Measurements from ENCODE around the gene CTNNBIP1. TPM values are rescaled to one million over a fixed set of nuclear protein-coding genes. Genes with fewer than 3 reads are reported as not detected.

The CTNNBIP1 gene
- total RNA-seq, 1 experiment from 2014 or later, result 17.1 TPM

- DNase-seq, result no peak
- no peaks in the 10 kb centered on the region for H3K36me3 ChIP-seq (ENCODE audit: control insufficient read depth, insufficient read depth, low read length)
- Mint-ChIP-seq H3K4me3 (ENCODE audit: unreplicated experiment) (no peak overlapping the region), H3K27ac (ENCODE audit: unreplicated experiment) (no peak overlapping the region), H3K4me1 (ENCODE audit: low read depth, unreplicated experiment) (no peaks in the 10 kb centered on the region), H3K9me3 (ENCODE audit: unreplicated experiment) (no peaks in the 10 kb centered on the region), H3K27me3 (ENCODE audit: insufficient read depth, unreplicated experiment) (no peaks in the 10 kb centered on the region), H3K36me3 (ENCODE audit: insufficient read depth, unreplicated experiment) (no peaks in the 10 kb centered on the region)
- BruUV-seq (replicated peaks), result no TSS peak
- no peaks in the 10 kb centered on the region for H3K9me3 ChIP-seq
- no peak overlapping the region for H3K4me3 ChIP-seq (ENCODE audit: low read depth, low read length)
- ChIA-PET POLR2A (no interaction called here), CTCF (no interaction called here)
- no peaks in the 10 kb centered on the region for H3K27me3 ChIP-seq (replicated peaks; ENCODE audit: control insufficient read depth, insufficient read depth, low read length)
- no peak for TF ChIP-seq CTCF (IDR thresholded peaks at IDR 0.05; ENCODE audit: insufficient read depth in 1 of 2, low read depth in 1 of 2, low read length in 1 of 2, severe bottlenecking in 1 of 2, unreplicated experiment in 1 of 2)
- no peaks in the 10 kb centered on the region for H3K4me1 ChIP-seq
- intact Hi-C loops (cut with micrococcal nuclease; ENCODE audit: unreplicated experiment), result no loop called here
Measured at GRCh38 chr1:9853249-9853595, 56.8 kb downstream of the CTNNBIP1 start.

- ChIA-PET POLR2A (no interaction called here), CTCF (interaction anchor here (0.7 kb wide), 1 partner anchor 525 kb away, joined by 4 read pairs; no protein-coding TSS in a partner anchor)
- Histone ChIP-seq H3K9me3 (no peaks in the 10 kb centered on the region), H3K4me3 (ENCODE audit: low read depth, low read length) (no peak overlapping the region), H3K4me1 (no peaks in the 10 kb centered on the region), H3K27me3 (replicated peaks; ENCODE audit: control insufficient read depth, insufficient read depth, low read length) (no peaks in the 10 kb centered on the region), H3K36me3 (ENCODE audit: control insufficient read depth, insufficient read depth, low read length) (no peaks in the 10 kb centered on the region)
- intact Hi-C loops (cut with micrococcal nuclease; ENCODE audit: unreplicated experiment), result no loop called here
- H3K9me3 Mint-ChIP-seq (ENCODE audit: unreplicated experiment), result no peaks in the 10 kb centered on the region
- DNase-seq, result no peak
- no peaks in the 10 kb centered on the region for H3K36me3 Mint-ChIP-seq (ENCODE audit: insufficient read depth, unreplicated experiment)
- no peak for TF ChIP-seq CTCF (IDR thresholded peaks at IDR 0.05; ENCODE audit: insufficient read depth in 1 of 2, low read depth in 1 of 2, low read length in 1 of 2, severe bottlenecking in 1 of 2, unreplicated experiment in 1 of 2)
- no peaks in the 10 kb centered on the region for H3K27me3 Mint-ChIP-seq (ENCODE audit: insufficient read depth, unreplicated experiment)
- no peaks in the 10 kb centered on the region for H3K4me1 Mint-ChIP-seq (ENCODE audit: low read depth, unreplicated experiment)
- no TSS peak for BruUV-seq (replicated peaks)
- H3K4me3 Mint-ChIP-seq (ENCODE audit: unreplicated experiment), result no peak overlapping the region
- H3K27ac Mint-ChIP-seq (ENCODE audit: unreplicated experiment), result no peak overlapping the region
Measured at GRCh38 chr1:9852410-9853248, 57.4 kb downstream of the CTNNBIP1 start.

GRCh38 chr1:9852004-9852403 is 58.1 kb downstream of the CTNNBIP1 start:
- no peak for TF ChIP-seq CTCF (IDR thresholded peaks at IDR 0.05; ENCODE audit: insufficient read depth in 1 of 2, low read depth in 1 of 2, low read length in 1 of 2, severe bottlenecking in 1 of 2, unreplicated experiment in 1 of 2)
- H3K4me3 Mint-ChIP-seq (ENCODE audit: unreplicated experiment), result no peak overlapping the region
- CTCF ChIA-PET, result interaction anchor here (0.7 kb wide), 1 partner anchor 526 kb away, joined by 4 read pairs; no protein-coding TSS in a partner anchor

More at GRCh38 chr1:9852004-9852403, 58.1 kb downstream of the CTNNBIP1 start:
- POLR2A ChIA-PET, result no interaction called here
- Histone ChIP-seq H3K27me3 (replicated peaks; ENCODE audit: control insufficient read depth, insufficient read depth, low read length) (no peaks in the 10 kb centered on the region), H3K4me1 (no peaks in the 10 kb centered on the region), H3K9me3 (no peaks in the 10 kb centered on the region), H3K36me3 (ENCODE audit: control insufficient read depth, insufficient read depth, low read length) (no peaks in the 10 kb centered on the region), H3K4me3 (ENCODE audit: low read depth, low read length) (no peak overlapping the region)
- Mint-ChIP-seq H3K4me1 (ENCODE audit: low read depth, unreplicated experiment) (no peaks in the 10 kb centered on the region), H3K27me3 (ENCODE audit: insufficient read depth, unreplicated experiment) (no peaks in the 10 kb centered on the region), H3K9me3 (ENCODE audit: unreplicated experiment) (no peaks in the 10 kb centered on the region), H3K27ac (ENCODE audit: unreplicated experiment) (no peak overlapping the region), H3K36me3 (ENCODE audit: insufficient read depth, unreplicated experiment) (no peaks in the 10 kb centered on the region)
- no TSS peak for BruUV-seq (replicated peaks)
- intact Hi-C loops (cut with micrococcal nuclease; ENCODE audit: unreplicated experiment), result no loop called here
- no peak for DNase-seq

Data from Caco-2 (cell line).